ENCODE data around the gene PSMA4.
"Not testable (repeated sequence)": the region's sequence is repeated elsewhere in the genome, so short reads cannot be mapped to it uniquely, and the experiment has no call there.

The PSMA4 gene

DNA sequence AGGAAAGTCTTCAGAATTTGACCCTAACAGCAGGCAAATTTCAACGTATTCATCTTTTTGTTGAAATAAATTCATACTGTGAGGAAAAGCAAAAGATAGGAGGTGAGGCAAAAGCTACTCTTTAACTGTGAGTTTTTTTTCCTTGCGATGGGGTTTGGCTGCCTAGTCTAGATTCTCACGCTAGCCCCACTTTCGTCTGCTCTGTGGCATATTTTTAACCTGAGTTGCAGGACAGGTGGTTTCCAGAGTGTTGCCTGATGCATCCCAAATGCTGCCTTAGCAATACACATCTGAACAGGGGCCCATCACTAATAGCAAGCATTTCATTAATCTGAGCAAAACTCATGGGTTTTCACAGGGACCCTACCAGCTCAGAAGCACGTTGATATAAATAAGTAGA is 11.7 kb downstream of the PSMA4 start:
- no peak for DNase-seq (ENCODE audit: low read depth)

- DNase-seq (ENCODE audit: low read depth): no peak
Observed at GRCh38 chr15:78552597-78552996, 12.4 kb downstream of the PSMA4 start.

GRCh38 chr15:78560201-78560600 is 20.0 kb downstream of the PSMA4 start:
- not testable (repeated sequence) for DNase-seq (ENCODE audit: low read depth)

DNA sequence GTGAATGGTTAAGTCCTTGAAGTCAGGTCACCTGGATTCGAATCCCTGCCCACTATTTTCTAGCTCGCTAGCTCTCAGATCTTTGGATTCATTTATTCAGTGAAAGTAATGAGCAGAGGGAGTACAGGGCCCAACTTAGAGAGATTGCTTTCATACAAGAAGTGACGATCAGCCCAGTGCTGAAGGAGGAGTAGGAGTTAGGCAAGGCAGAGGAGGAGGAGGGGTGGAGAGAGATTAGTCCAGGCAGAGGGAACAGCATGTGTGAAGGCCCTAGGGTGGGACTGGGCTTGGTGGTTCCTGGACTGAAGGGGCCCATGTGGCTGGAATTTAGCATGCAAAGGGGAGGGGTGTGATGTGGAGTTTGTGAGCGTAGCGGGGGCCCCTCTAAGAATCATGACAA is 21.2 kb downstream of the PSMA4 start:
- no peak for DNase-seq (ENCODE audit: low read depth)

DNA sequence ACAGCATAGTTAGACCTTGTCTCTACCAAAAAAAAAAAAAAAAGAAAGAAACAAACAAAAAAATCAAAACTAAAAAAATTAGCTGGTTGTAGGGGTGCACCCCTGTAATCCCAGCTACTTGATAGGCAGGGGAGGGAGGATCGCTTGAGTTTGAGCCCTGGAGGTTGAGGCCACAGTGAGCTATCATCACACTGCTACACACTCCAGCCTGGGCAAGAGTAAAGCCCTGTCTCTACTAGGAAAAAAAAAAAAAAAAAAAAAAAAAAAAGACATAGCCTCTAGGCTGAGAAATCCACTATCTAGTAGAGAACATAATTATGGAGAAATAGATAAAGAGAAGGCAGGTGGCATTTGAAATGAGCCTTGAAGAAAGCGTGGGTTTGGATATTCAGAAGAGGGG is 22.8 kb downstream of the PSMA4 start:
- no peak for DNase-seq (ENCODE audit: low read depth)

DNA sequence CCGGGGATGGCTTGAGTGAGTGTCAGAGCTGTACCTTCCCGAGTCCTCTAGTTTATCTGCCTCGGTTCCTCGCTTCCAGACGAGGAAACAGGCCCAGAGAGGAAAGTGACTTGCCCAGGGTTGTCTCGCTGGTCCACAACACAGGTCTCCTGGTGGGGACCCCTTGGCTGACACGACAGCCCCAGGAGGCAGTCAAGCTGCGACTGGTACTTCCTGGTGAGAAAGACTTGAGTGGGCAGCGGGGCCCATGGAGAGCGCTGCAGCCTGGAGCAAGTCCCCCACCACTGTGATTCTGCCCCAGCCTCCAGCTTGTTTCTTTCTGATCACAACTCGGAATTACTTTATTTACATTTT is 24.5 kb downstream of the PSMA4 start:
- DNase-seq (ENCODE audit: low read depth): no peak

DNA sequence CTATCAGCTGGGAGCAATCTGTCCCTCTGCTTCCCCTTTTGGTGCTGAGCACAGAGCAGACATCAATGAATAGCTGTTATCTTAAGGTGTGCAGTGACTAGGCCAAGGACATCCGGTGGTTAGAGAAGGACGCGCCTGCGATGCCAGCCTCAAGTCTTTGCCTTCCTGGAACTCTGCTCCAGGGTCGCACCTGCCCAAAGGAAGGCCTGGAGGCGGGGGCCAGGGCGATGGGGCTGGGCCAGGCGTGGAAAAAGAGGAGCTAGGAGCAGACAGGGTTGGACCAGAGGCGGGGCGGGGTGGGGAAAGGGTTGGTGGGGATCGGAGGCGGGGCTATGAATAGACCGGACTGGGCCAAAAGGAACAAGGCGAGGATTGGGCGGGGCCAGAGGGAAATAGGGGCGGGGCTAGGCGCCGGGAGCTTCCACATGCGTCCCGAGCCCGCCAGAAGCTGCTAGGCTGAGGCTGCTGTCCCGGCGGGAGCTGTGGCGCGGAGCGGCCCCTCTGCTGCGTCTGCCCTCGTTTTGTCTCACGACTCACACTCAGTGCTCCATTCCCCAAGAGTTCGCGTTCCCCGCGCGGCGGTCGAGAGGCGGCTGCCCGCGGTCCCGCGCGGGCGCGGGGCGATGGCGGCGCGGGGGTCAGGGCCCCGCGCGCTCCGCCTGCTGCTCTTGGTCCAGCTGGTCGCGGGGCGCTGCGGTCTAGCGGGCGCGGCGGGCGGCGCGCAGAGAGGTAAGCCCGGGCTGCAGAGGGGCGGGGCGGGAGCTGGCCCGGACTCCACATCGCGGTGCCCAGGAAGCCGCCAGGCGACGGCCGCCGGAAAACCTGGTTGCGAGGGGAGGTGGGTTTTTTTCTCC is 25.1 kb downstream of the PSMA4 start, which contains the start of gene CHRNA5:
Gene CHRNA5 (plus strand): TSS at position 424 of the 854 bp plus-strand sequence. CDS start 200 bp downstream, at position 624.
- DNase-seq (ENCODE audit: low read depth): peak; percentile 35

DNA sequence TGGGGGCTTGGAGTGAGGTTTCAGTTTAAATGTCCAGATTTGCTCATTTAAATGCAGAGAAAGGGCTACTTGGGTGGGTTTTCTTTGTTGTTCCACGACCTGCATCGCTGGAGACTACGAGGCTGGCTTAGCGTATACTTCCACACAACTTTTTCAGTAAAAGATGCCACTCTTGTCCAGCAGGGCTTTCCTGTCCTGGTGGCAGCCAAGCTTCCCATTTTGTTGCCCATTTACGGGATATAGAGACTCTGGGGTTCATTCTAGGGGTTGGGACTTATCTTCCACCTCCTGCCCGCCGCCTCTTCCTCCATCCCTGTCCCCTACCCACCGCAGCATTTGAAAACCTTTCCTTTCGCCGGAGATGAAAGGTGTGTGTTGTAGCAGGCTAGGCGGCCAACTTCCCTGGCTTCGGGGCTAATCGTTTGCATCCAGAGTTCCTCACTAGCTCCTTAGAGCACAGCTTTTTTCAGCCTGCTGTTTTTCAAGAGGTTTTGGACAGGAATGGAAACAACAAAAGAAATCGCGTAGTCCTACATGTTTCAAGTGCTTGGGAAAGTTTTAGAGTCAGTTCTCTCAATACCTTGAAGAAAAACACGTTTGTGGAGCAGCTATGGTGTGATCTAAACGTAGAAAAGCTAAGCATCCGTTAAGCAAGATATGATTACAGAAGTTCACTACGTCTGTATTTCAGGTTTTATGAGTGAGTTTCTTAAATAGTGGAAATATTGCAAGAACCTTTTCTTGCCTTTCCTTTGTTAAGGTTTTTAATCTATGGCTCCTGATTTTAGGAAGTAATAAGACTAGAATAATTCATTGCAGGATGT is 25.9 kb downstream of the PSMA4 start:
- no peak for DNase-seq (ENCODE audit: low read depth)

GRCh38 chr15:78567531-78567930 is 27.3 kb downstream of the PSMA4 start:
- DNase-seq (ENCODE audit: low read depth): no peak

DNA sequence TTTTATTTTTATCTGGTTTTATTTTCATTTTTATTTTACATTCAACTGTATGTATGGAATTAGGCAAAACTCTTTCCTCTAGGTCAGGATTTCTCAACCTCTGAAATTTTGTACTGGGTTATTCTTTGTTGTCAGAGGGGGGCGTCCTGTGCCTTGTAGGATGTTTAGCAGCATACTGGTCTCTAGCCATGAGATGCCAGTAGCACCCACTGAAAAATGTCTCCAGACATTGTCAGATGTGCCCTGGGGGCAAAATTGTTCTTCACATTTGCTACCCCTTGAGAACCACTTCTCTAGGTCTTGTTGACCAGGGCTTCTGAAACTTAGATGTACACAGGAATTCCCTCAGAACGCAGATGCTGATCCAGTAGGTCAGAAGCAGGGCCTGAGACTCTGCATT is 30.5 kb downstream of the PSMA4 start:
- DNase-seq (ENCODE audit: low read depth): no peak

GRCh38 chr15:78571382-78571781 is 31.1 kb downstream of the PSMA4 start:
- DNase-seq (ENCODE audit: low read depth): no peak

DNA sequence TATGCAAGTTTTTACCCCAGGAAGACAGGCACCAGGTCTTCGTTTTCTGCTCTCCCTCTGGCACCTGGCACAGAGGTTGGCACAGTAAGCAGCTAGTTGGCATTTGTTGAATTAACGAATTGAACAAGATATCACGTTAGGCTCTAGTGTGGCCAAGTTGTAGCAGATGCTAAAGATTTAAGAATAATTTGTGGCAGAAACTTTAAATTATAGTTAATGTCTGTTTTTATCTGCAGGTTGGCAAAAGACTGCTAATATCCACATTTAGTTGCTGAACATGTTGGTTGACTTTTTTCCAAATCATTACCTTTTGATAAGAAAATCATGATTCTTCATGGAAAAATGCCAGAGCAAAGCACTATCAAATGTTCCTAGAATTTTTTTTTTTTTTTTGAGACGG is 33.2 kb downstream of the PSMA4 start:
- no peak for DNase-seq (ENCODE audit: low read depth)

DNA sequence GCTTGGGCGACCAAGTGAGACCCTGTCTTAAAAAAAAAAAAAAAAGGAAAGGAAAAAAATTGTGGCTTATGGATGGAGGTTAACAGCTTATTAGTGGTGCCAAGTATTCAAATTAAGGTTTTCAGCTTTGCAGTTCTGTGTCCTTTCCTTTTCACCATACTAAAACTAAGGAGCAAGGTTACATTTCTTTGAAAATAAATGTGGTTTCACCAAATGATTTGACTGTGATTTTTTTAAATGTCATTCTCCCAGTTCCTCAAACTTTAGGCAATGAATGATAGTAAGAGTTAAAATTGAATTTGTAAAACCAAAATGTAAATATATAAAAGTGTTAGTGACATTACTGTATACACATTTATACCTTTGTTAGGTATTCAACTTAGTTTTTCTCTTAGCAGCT is 34.7 kb downstream of the PSMA4 start:
- no peak for DNase-seq (ENCODE audit: low read depth)

DNA sequence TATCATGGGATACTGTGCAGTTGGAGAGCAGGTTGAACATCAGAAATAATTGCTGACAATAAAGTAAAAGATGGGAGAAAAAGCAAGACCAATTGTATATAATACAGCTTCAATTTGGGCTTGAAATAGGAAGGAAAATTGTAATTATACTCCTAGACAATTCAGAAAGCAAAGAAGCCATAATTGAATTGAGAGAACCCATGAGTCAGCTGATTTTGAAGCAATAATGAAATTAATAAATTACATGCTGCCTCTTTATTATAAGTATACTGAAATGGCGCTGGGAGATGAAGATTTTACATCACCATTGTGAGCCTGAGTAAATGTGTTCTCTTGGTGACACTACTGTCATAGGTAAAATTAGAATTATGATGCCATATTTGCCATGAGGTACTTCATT is 57.3 kb downstream of the PSMA4 start:
- no peak for DNase-seq (ENCODE audit: low read depth)

DNA sequence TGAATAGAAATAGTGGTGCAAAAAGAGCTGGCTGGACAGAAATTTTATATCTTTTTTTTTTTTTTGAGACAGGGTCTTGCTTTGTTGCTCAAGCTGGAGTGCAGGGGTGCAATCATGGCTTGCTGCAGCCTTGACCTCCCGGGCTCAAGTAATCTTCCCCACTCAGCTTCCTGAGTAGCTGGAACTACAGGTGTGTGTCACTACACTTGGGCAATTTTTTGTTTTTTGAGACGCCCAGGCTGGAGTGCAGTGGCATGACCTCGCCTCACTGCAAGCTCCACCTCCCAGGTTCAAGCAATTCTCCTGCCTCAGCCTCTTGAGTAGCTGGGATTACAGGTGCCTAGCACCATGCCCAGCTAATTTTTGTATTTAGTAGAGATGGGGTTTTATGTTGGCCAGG is 58.1 kb downstream of the PSMA4 start:
- no peak for DNase-seq (ENCODE audit: low read depth)

GRCh38 chr15:78599189-78599588 is 58.9 kb downstream of the PSMA4 start:
- no peak for DNase-seq (ENCODE audit: low read depth)

Measured in non-pigmented ciliary epithelial cell (primary cell).